ENCODE results near the gene SEMA4G. TPM values are rescaled to one million over a fixed set of nuclear protein-coding genes. Genes with fewer than 3 reads are reported as not detected.

SEMA4G gene
- total and polyA plus RNA-seq, 2 of the 4 experiments (the other 2 are of a cell fraction): 0.90 to 8.7 TPM

- peaks cover 0 to 14% of the 10 kb centered on the region in 2 experiments; a peak in 3 of 4 replicates for H3K79me1 ChIP-seq (ENCODE audit: low read depth in 1 of 2, low read length in 2 of 2)
- H2BK15ac ChIP-seq (ENCODE audit: low read depth, low read length): no peak overlapping the region
- no peak overlapping the region for H2AFZ ChIP-seq (replicated peaks; ENCODE audit: low read length, poor library complexity)
- H3K14ac ChIP-seq (replicated peaks; ENCODE audit: low read depth, low read length): no peak overlapping the region
- H3K9me1 ChIP-seq (ENCODE audit: insufficient read depth, low read length): no peaks in the 10 kb centered on the region
- no peak overlapping the region for H2BK20ac ChIP-seq (ENCODE audit: low read depth, low read length)
- TF ChIP-seq CEBPB (IDR thresholded peaks at IDR 0.05; ENCODE audit: low read depth, low read length): no peak
- no peak for TF ChIP-seq CHD1 (IDR thresholded peaks at IDR 0.05; ENCODE audit: low read depth, low read length)
- no peak for TF ChIP-seq USF2 (IDR thresholded peaks at IDR 0.05; ENCODE audit: low read depth, low read length)
- no peak for TF ChIP-seq NFE2L2 (IDR thresholded peaks at IDR 0.05; ENCODE audit: low read depth, low read length)
- TF ChIP-seq RFX5 (IDR thresholded peaks at IDR 0.05; ENCODE audit: low read depth, low read length): no peak
- no peak for TF ChIP-seq BHLHE40 (IDR thresholded peaks at IDR 0.05; ENCODE audit: low read depth, low read length)
- TF ChIP-seq MXI1 (IDR thresholded peaks at IDR 0.05; ENCODE audit: borderline replicate concordance, low read depth, low read length): no peak
- no peak for TF ChIP-seq ELK1 (IDR thresholded peaks at IDR 0.05; ENCODE audit: borderline replicate concordance, low read depth, low read length)
- TF ChIP-seq RCOR1 (IDR thresholded peaks at IDR 0.05; ENCODE audit: insufficient replicate concordance, low read length): no peak
- no peak overlapping the region for H2BK120ac ChIP-seq (ENCODE audit: low read depth, low read length)
- no peak overlapping the region for H4K8ac ChIP-seq (ENCODE audit: low read depth in 2 of 2, low read length in 2 of 2)
- no peak overlapping the region for H4K5ac ChIP-seq (ENCODE audit: low read depth, low read length)
- H2BK5ac ChIP-seq (ENCODE audit: low read depth, low read length, poor library complexity, severe bottlenecking): no peak overlapping the region
- DNase-seq: no peak
- BruUV-seq (replicated peaks): no TSS peak
- H3K36me3 ChIP-seq (ENCODE audit: control insufficient read depth, insufficient read depth, low read length): peaks cover 34% of the 10 kb centered on the region
- CTCF ChIA-PET: no interaction called here
- no peak overlapping the region for H3K9ac ChIP-seq (ENCODE audit: low read depth, low read length)
- H3K27ac ChIP-seq (ENCODE audit: insufficient read depth, low read length): no peak overlapping the region
- no peaks in the 10 kb centered on the region for H3K27me3 ChIP-seq (ENCODE audit: control insufficient read depth, insufficient read depth, low read length)
- dilution Hi-C loops (cut with HindIII; ENCODE audit: low sequenced_read_pairs, unreplicated experiment) (no loop called here), in situ Hi-C loops (cut with MboI; ENCODE audit: low sequenced_read_pairs) (loop anchor here (25.0 kb wide), 1 partner anchor 867 kb away; the partner anchor contains the start of gene OGA), intact Hi-C loops (cut with micrococcal nuclease) (no loop called here)
- no peaks in the 10 kb centered on the region for H3K9me3 ChIP-seq (ENCODE audit: control insufficient read depth, insufficient read depth, low read length)
- H3K23ac ChIP-seq (ENCODE audit: low read depth, low read length): no peak overlapping the region
- H4K20me1 ChIP-seq (ENCODE audit: insufficient read depth, low read length): no peaks in the 10 kb centered on the region
- no peak overlapping the region for H2AK9ac ChIP-seq (replicated peaks; ENCODE audit: low read depth, low read length, poor library complexity)
- no peak for ATAC-seq (ENCODE audit: low read depth)
- H3K56ac ChIP-seq (ENCODE audit: extremely low read depth, insufficient read depth, low read length): no peak overlapping the region
- POLR2A ChIA-PET (ENCODE audit: unreplicated experiment): no interaction called here
- H2AK5ac ChIP-seq (ENCODE audit: low read depth, low read length): no peak overlapping the region
- H3K4me3 ChIP-seq (ENCODE audit: insufficient read depth, low read depth, low read length): no peak overlapping the region
- H3K4me2 ChIP-seq (ENCODE audit: low read depth, low read length): no peak overlapping the region
- no peak overlapping the region for H3K4ac ChIP-seq (ENCODE audit: low read depth, low read length)
- peaks cover 2% of the 10 kb centered on the region; the same call in 1 of the 2 replicates for H3K4me1 ChIP-seq (ENCODE audit: control insufficient read depth, insufficient read depth, low read length)
- H4K91ac ChIP-seq (ENCODE audit: insufficient read depth, low read depth, low read length): no peak overlapping the region
- no peak overlapping the region for H3K18ac ChIP-seq (ENCODE audit: low read depth, low read length)
Measured at GRCh38 chr10:100945754-100946153, 23.6 kb upstream of the SEMA4G start.
